Measurements from ENCODE around the gene CCDC60.

The CCDC60 gene

GRCh38 chr12:119307747-119308146 lies 26.8 kb upstream of the CCDC60 start:
- Histone ChIP-seq H3K4me3 (ENCODE audit: low read depth, low read length) (no peak overlapping the region), H3K27me3 (ENCODE audit: control insufficient read depth, insufficient read depth, low read length) (no peaks in the 10 kb centered on the region), H2AFZ (no peak overlapping the region), H3K27ac (no peak overlapping the region), H3K4me2 (ENCODE audit: low read length) (no peak overlapping the region), H3K9me3 (ENCODE audit: control insufficient read depth, low read length) (no peaks in the 10 kb centered on the region), H3K4me1 (no peaks in the 10 kb centered on the region), H3K9ac (no peak overlapping the region), H3K36me3 (ENCODE audit: control insufficient read depth, insufficient read depth, low read length) (no peaks in the 10 kb centered on the region), H3K79me2 (no peaks in the 10 kb centered on the region)
- no peak for TF ChIP-seq CTCF (IDR thresholded peaks at IDR 0.05)

- Histone ChIP-seq H3K79me2 (no peaks in the 10 kb centered on the region), H3K9ac (no peak overlapping the region), H3K4me3 (ENCODE audit: low read depth, low read length) (no peak overlapping the region), H3K4me1 (no peaks in the 10 kb centered on the region), H3K9me3 (ENCODE audit: control insufficient read depth, low read length) (no peaks in the 10 kb centered on the region), H2AFZ (no peak overlapping the region), H3K4me2 (ENCODE audit: low read length) (no peak overlapping the region), H3K27me3 (ENCODE audit: control insufficient read depth, insufficient read depth, low read length) (no peaks in the 10 kb centered on the region), H3K36me3 (ENCODE audit: control insufficient read depth, insufficient read depth, low read length) (no peaks in the 10 kb centered on the region), H3K27ac (no peak overlapping the region)
- TF ChIP-seq CTCF (IDR thresholded peaks at IDR 0.05): no peak
Measured at GRCh38 chr12:119308708-119309456, 25.6 kb upstream of the CCDC60 start.

- TF ChIP-seq CTCF (IDR thresholded peaks at IDR 0.05): no peak
- Histone ChIP-seq H3K4me2 (ENCODE audit: low read length) (no peak overlapping the region), H3K27ac (no peak overlapping the region), H3K27me3 (ENCODE audit: control insufficient read depth, insufficient read depth, low read length) (no peaks in the 10 kb centered on the region), H3K9ac (no peak overlapping the region), H3K36me3 (ENCODE audit: control insufficient read depth, insufficient read depth, low read length) (no peaks in the 10 kb centered on the region), H3K4me3 (ENCODE audit: low read depth, low read length) (no peak overlapping the region), H3K79me2 (no peaks in the 10 kb centered on the region), H2AFZ (no peak overlapping the region), H3K4me1 (no peaks in the 10 kb centered on the region), H3K9me3 (ENCODE audit: control insufficient read depth, low read length) (no peaks in the 10 kb centered on the region)
Measured at GRCh38 chr12:119311878-119312277, 22.7 kb upstream of the CCDC60 start.

- Histone ChIP-seq H3K4me1 (no peaks in the 10 kb centered on the region), H2AFZ (no peak overlapping the region), H3K9ac (no peak overlapping the region), H3K27ac (no peak overlapping the region), H3K4me3 (ENCODE audit: low read depth, low read length) (no peak overlapping the region), H3K4me2 (ENCODE audit: low read length) (no peak overlapping the region), H3K27me3 (ENCODE audit: control insufficient read depth, insufficient read depth, low read length) (no peaks in the 10 kb centered on the region), H3K79me2 (no peaks in the 10 kb centered on the region), H3K36me3 (ENCODE audit: control insufficient read depth, insufficient read depth, low read length) (no peaks in the 10 kb centered on the region), H3K9me3 (ENCODE audit: control insufficient read depth, low read length) (no peaks in the 10 kb centered on the region)
- TF ChIP-seq CTCF (IDR thresholded peaks at IDR 0.05): no peak
Measured at GRCh38 chr12:119312904-119313303, 21.6 kb upstream of the CCDC60 start.

GRCh38 chr12:119314290-119314689 lies 20.2 kb upstream of the CCDC60 start:
- Histone ChIP-seq H3K4me3 (ENCODE audit: low read depth, low read length) (no peak overlapping the region), H3K27ac (no peak overlapping the region), H3K36me3 (ENCODE audit: control insufficient read depth, insufficient read depth, low read length) (no peaks in the 10 kb centered on the region), H3K9ac (no peak overlapping the region), H3K4me2 (ENCODE audit: low read length) (no peak overlapping the region), H3K4me1 (no peaks in the 10 kb centered on the region), H3K27me3 (ENCODE audit: control insufficient read depth, insufficient read depth, low read length) (no peaks in the 10 kb centered on the region), H2AFZ (no peak overlapping the region), H3K79me2 (no peaks in the 10 kb centered on the region), H3K9me3 (ENCODE audit: control insufficient read depth, low read length) (no peaks in the 10 kb centered on the region)
- no peak for TF ChIP-seq CTCF (IDR thresholded peaks at IDR 0.05)
